GM12878 (cell line): ENCODE measurements around the gene RPS8. TPM values are rescaled to one million over a fixed set of nuclear protein-coding genes. Genes with fewer than 3 reads are reported as not detected.

Experiments used
- BCL3 ChIP-seq: IDR thresholded peaks from 2 replicates; pipeline ENCODE4 v1.6.1; 2011; ENCODE audit warnings: borderline replicate concordance, low read depth, mild to moderate bottlenecking, moderate library complexity, low read length; ENCODE audit not compliant: insufficient read depth, poor library complexity, severe bottlenecking
- CBFB ChIP-seq: IDR thresholded peaks from 2 replicates; pipeline ENCODE4 v1.6.1; 2016; ENCODE audit warnings: antibody characterized with exemption, low read depth
- CBX3 ChIP-seq: fragments of 200-600 bp; sonication (generic); IDR thresholded peaks from 2 replicates; pipeline ENCODE4 v1.6.1; 2016; ENCODE audit warnings: low read depth, borderline replicate concordance
- CREM ChIP-seq: IDR thresholded peaks from 2 replicates; pipeline ENCODE4 v1.6.1; 2014; ENCODE audit warnings: antibody characterized with exemption, low read depth
- E2F8 ChIP-seq: fragments of 450-650 bp; IDR thresholded peaks from 2 replicates; pipeline ENCODE4 v1.6.1; 2018; ENCODE audit warnings: mild to moderate bottlenecking, low read depth, moderate library complexity; ENCODE audit not compliant: partially characterized antibody
- FOS ChIP-seq: IDR thresholded peaks from 3 replicates; pipeline ENCODE4 v1.6.1; 2011; ENCODE audit warnings: borderline replicate concordance; ENCODE audit not compliant: insufficient read length; ENCODE audit errors: extremely low read depth
- NFXL1 ChIP-seq: fragments of 450-650 bp; IDR thresholded peaks from 2 replicates; pipeline ENCODE4 v1.6.1; 2017; ENCODE audit warnings: antibody characterized with exemption, mild to moderate bottlenecking, borderline replicate concordance
- POLR2A ChIP-seq: IDR thresholded peaks from 2 replicates; pipeline ENCODE4 v1.6.1; 2011; ENCODE audit warnings: low read depth, mild to moderate bottlenecking, low read length
- RAD51 ChIP-seq: fragments of 450-650 bp; IDR thresholded peaks from 2 replicates; pipeline ENCODE4 v1.6.1; 2016; ENCODE audit warnings: moderate library complexity, mild to moderate bottlenecking, inconsistent platforms
- RB1 ChIP-seq: fragments of 450-650 bp; formaldehyde crosslinking; IDR thresholded peaks from 2 replicates; pipeline ENCODE4 v1.6.1; 2017; ENCODE audit warnings: mild to moderate bottlenecking, borderline replicate concordance
- REST ChIP-seq: IDR thresholded peaks from 2 replicates; pipeline ENCODE4 v1.6.1; 2012; ENCODE audit warnings: mild to moderate bottlenecking, low read depth, low read length
- SUZ12 ChIP-seq: fragments of 200-600 bp; sonication (generic); IDR thresholded peaks from one replicate; pipeline ENCODE4 v1.6.1; 2018; ENCODE audit warnings: antibody characterized with exemption, mild to moderate bottlenecking; ENCODE audit not compliant: unreplicated experiment
- USF2 ChIP-seq: IDR thresholded peaks from 2 replicates; pipeline ENCODE4 v1.6.1; 2011; ENCODE audit warnings: low read depth, low read length, improper control_type of control experiment, borderline replicate concordance
- ZBTB40 ChIP-seq: fragments of 450-650 bp; IDR thresholded peaks from 2 replicates; pipeline ENCODE4 v1.6.1; 2016; ENCODE audit warnings: mild to moderate bottlenecking, moderate library complexity, borderline replicate concordance
- ZNF217 ChIP-seq: fragments of 450-650 bp; IDR thresholded peaks from 2 replicates; pipeline ENCODE4 v1.6.1; 2017; ENCODE audit warnings: antibody characterized with exemption, mild to moderate bottlenecking
- polyA plus RNA-seq, 11 experiments: library from polyadenylated mRNA; depleted of rRNA in 4 of 11; unstranded in 6 of 11; stranded (reverse) in 5 of 11; fragments of >200 nt; fragmentation: Nextera tagmentation in 4 of 11; fragmentation: Illumina TruSeq in 1 of 11; extraction: Ambion mirVana in 4 of 11; extraction: Trizol in 1 of 11; gene quantifications; 1 replicate in 1 of 11; 2 replicates in 10 of 11; pipeline versions ENCODE4 v1.2.1 to v1.2.3, GENCODE V29; 2011 to 2016; ENCODE audit warnings: inconsistent platforms in 2 of 11, missing spikeins in 2 of 11, low read depth in 1 of 11
- total RNA-seq, 4 experiments: library from RNA; depleted of rRNA in 3 of 4; stranded (reverse); fragments of >200 nt in 3 of 4; fragmentation: Illumina TruSeq in 1 of 4; extraction: Trizol in 1 of 4; gene quantifications; 2 replicates each; pipeline versions ENCODE4 v1.2.1 to v1.2.3, GENCODE V29; 2013 to 2021

RPS8 gene
- total and polyA plus RNA-seq, 10 of the 15 experiments (the other 5 are each of a cell fraction or from before 2014, with no cell fraction given): 1,296 to 3,461 (median 2,877) TPM

GRCh38 chr1:44799770-44800584 is 24.6 kb downstream of the RPS8 start, which contains the start of gene PLK3 (continued):
- TF ChIP-seq RAD51 (no peak), SUZ12 (no peak), REST (no peak), CBX3 (no peak), USF2 (no peak), FOS (no peak), E2F8 (no peak), CBFB (peak; percentile 73; the same call in 1 of the 2 replicates), CREM (peak; percentile 21; the same call in 1 of the 2 replicates), POLR2A (peak; percentile 90), ZNF217 (0 out of 2 replicates have a peak, but pooled peaks have one; percentile 43), ZBTB40 (no peak; the same call in 1 of the 2 replicates), NFXL1 (no peak), RB1 (peak; percentile 86; the same call in 1 of the 2 replicates), BCL3 (peak; percentile 44)
